Measurements from ENCODE around the gene PKP1. TPM values are rescaled to one million over a fixed set of nuclear protein-coding genes. Genes with fewer than 3 reads are reported as not detected.

Gene PKP1
- total RNA-seq, 6 experiments from 2014 or later: not detected

DNA sequence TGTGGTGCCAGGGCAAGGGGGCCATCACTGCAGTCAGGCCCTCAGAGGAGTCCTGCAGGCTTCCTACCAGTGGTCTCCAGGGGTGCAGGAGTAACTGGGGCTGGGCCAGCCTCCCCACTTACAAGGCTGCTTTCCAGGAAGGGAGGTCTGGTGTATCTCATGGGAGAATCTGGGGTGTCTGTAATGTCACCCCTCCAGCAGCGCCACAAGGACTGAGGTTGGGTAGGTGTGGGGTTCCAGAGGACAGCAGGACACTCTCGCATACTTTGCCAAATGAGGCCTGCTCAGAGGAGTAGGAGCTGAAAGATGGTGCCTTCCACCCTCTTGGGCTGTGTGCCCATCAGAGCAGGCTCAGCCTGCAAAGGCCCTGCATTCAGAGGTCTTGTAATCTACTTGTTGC is 47.2 kb downstream of the PKP1 start:
- Mint-ChIP-seq H3K27ac (no peak overlapping the region), H3K9me3 (no peaks in the 10 kb centered on the region), H3K27me3 (ENCODE audit: insufficient read depth) (peaks cover 64% of the 10 kb centered on the region), H3K4me1 (ENCODE audit: low read depth) (peaks cover 5% of the 10 kb centered on the region; the same call in 1 of the 2 replicates), H3K36me3 (ENCODE audit: low read depth) (no peaks in the 10 kb centered on the region), H3K4me3 (no peak overlapping the region)
- TF ChIP-seq CTCF (IDR thresholded peaks at IDR 0.05): no peak
- DNase-seq: no peak

DNA sequence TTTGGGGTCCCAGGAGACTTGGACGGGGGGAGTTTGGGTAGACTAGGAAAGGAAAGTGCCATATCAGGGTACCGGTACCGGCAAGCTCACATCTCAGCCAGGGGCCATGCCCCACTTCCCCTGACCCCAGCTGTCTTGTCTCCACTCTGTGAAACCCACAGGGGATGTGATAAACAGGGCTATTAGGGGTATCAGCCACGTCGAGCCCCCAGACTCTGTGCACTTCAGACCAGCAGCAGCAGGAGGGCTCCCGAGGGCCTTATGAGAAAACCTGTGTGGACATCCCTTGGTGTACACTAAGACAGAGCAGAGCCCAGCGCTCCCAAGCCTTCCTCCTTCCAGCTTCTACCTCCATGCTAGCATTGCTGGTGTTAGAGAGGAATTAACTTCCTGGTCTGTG is 47.9 kb downstream of the PKP1 start:
- H3K4me3 Mint-ChIP-seq: no peak overlapping the region
- DNase-seq: no peak
- H3K36me3 Mint-ChIP-seq (ENCODE audit: low read depth): no peaks in the 10 kb centered on the region

GRCh38 chr1:201332021-201332420 is 48.7 kb downstream of the PKP1 start:
- Mint-ChIP-seq H3K9me3 (no peaks in the 10 kb centered on the region), H3K27ac (no peak overlapping the region), H3K4me3 (no peak overlapping the region), H3K27me3 (ENCODE audit: insufficient read depth) (peaks cover 68% of the 10 kb centered on the region), H3K4me1 (ENCODE audit: low read depth) (peaks cover 5% of the 10 kb centered on the region; the same call in 1 of the 2 replicates), H3K36me3 (ENCODE audit: low read depth) (no peaks in the 10 kb centered on the region)
- no peak for TF ChIP-seq CTCF (IDR thresholded peaks at IDR 0.05)
- DNase-seq: no peak

More for the DNA sequence above, 47.9 kb downstream of the PKP1 start:
- Mint-ChIP-seq H3K27ac (no peak overlapping the region), H3K27me3 (ENCODE audit: insufficient read depth) (peaks cover 67% of the 10 kb centered on the region), H3K4me1 (ENCODE audit: low read depth) (peaks cover 5% of the 10 kb centered on the region; the same call in 1 of the 2 replicates), H3K9me3 (no peaks in the 10 kb centered on the region)
- TF ChIP-seq CTCF (IDR thresholded peaks at IDR 0.05): no peak

DNA sequence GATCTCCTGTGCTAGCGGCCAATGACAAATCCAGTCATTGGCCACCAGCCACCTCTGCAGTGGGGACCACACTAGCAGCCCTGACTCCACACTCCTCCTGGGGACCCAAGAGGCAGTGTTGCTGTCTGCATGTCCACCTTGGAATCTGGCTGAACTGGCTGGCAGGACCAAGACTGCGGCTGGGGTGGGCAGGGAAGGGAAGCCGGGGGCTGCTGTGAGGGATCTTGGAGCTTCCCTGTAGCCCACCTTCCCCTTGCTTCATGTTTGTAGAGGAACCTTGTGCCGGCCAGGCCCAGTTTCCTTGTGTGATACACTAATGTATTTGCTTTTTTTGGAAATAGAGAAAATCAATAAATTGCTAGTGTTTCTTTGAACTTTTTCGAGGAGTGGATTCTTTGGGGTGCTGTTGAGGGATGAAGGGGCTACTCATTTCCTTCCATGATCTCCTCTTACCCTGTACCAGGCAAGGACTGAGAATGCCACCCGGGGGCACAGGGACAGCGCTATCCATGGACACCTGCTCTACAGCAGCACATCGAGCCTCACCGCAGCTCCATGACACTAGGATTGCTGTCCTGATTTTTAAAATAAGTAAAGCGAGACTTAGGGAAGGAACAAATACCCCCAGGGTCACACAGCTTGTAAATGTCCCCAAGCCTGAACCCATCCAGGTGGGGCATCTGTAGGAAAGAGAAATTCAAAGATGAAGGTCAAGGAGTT is 49.5 kb downstream of the PKP1 start:
- TF ChIP-seq CTCF (IDR thresholded peaks at IDR 0.05): no peak
- Mint-ChIP-seq H3K9me3 (no peaks in the 10 kb centered on the region), H3K36me3 (ENCODE audit: low read depth) (no peaks in the 10 kb centered on the region), H3K4me3 (no peak overlapping the region), H3K27ac (no peak overlapping the region), H3K27me3 (ENCODE audit: insufficient read depth) (peaks cover 66% of the 10 kb centered on the region), H3K4me1 (ENCODE audit: low read depth) (peaks cover 5% of the 10 kb centered on the region; the same call in 1 of the 2 replicates)
- no peak for DNase-seq

- no peak overlapping the region for H3K4me3 Mint-ChIP-seq
- no peak for DNase-seq
- peaks cover 58% of the 10 kb centered on the region for H3K27me3 Mint-ChIP-seq (ENCODE audit: insufficient read depth)
- no peak for TF ChIP-seq CTCF (IDR thresholded peaks at IDR 0.05)
- no peaks in the 10 kb centered on the region; the same call in 1 of the 2 replicates for H3K4me1 Mint-ChIP-seq (ENCODE audit: low read depth)
- no peaks in the 10 kb centered on the region; the same call in 1 of the 2 replicates for H3K36me3 Mint-ChIP-seq (ENCODE audit: low read depth)
- H3K9me3 Mint-ChIP-seq: no peaks in the 10 kb centered on the region; the same call in 1 of the 2 replicates
- H3K27ac Mint-ChIP-seq: no peak overlapping the region
Measured at GRCh38 chr1:201334325-201335173, 51.2 kb downstream of the PKP1 start.

Measured in HFFc6 (cell line).